H9 (cell line): ENCODE data around the gene SMARCAL1. TPM values are rescaled to one million over a fixed set of nuclear protein-coding genes. Genes with fewer than 3 reads are reported as not detected.

ENCODE experiments used
- DNase-seq: peaks from one replicate; pipeline ENCODE4 v3.0.0-alpha.2; 2017
- H2AFZ ChIP-seq: one replicate; pipeline ENCODE4 v1.6.1; 2013; ENCODE audit warnings: mild to moderate bottlenecking, low read length, control low read depth, moderate library complexity
- H2AK5ac ChIP-seq: 2 replicates; pipeline ENCODE4 v1.6.1; 2013; ENCODE audit warnings: low read length, control low read depth, mixed read lengths; ENCODE audit not compliant: insufficient read length
- H2BK120ac ChIP-seq: one replicate; pipeline ENCODE4 v1.6.1; 2013; ENCODE audit warnings: low read depth, mild to moderate bottlenecking, low read length, control low read depth, inconsistent platforms; ENCODE audit not compliant: poor library complexity, severe bottlenecking
- H2BK12ac ChIP-seq: 2 replicates; pipeline ENCODE4 v1.6.1; 2013; ENCODE audit warnings: low read length, control low read depth, mixed read lengths, low read depth; ENCODE audit not compliant: insufficient read length
- H2BK15ac ChIP-seq: 2 replicates; pipeline ENCODE4 v1.6.1; 2013; ENCODE audit warnings: low read depth, low read length, control low read depth
- H2BK20ac ChIP-seq: one replicate; pipeline ENCODE4 v1.6.1; 2013; ENCODE audit warnings: low read depth, mild to moderate bottlenecking, low read length, control low read depth, inconsistent platforms; ENCODE audit not compliant: poor library complexity, severe bottlenecking
- H2BK5ac ChIP-seq: 2 replicates; pipeline ENCODE4 v1.6.1; 2013; ENCODE audit warnings: low read length, control low read depth, mixed read lengths; ENCODE audit not compliant: insufficient read length
- H3K14ac ChIP-seq: 2 replicates; pipeline ENCODE4 v1.6.1; 2013; ENCODE audit warnings: low read length, control low read depth; ENCODE audit not compliant: insufficient read depth
- H3K18ac ChIP-seq: 2 replicates; pipeline ENCODE4 v1.6.1; 2013; ENCODE audit warnings: low read depth, mild to moderate bottlenecking, mixed read lengths, low read length, control low read depth; ENCODE audit not compliant: insufficient read length
- H3K23ac ChIP-seq: 2 replicates; pipeline ENCODE4 v1.6.1; 2013; ENCODE audit warnings: low read length, control low read depth, mixed read lengths, low read depth; ENCODE audit not compliant: insufficient read length
- H3K23me2 ChIP-seq: 2 replicates; pipeline ENCODE4 v1.6.1; 2013; ENCODE audit warnings: low read depth, mild to moderate bottlenecking, mixed read lengths, low read length, control low read depth; ENCODE audit not compliant: insufficient read length, poor library complexity, severe bottlenecking
- H3K27ac ChIP-seq: 2 replicates; pipeline ENCODE4 v1.5.1; 2013; ENCODE audit warnings: low read length, control low read depth, mixed read lengths, low read depth; ENCODE audit not compliant: insufficient read length
- H3K27me3 ChIP-seq: 2 replicates; pipeline ENCODE4 v1.6.1; 2013; ENCODE audit warnings: low read length, control low read depth, inconsistent platforms; ENCODE audit not compliant: insufficient read depth
- H3K4ac ChIP-seq: 2 replicates; pipeline ENCODE4 v1.6.1; 2013; ENCODE audit warnings: low read depth, mild to moderate bottlenecking, control low read depth, inconsistent platforms, low read length, moderate library complexity
- H3K4me1 ChIP-seq: 2 replicates; pipeline ENCODE4 v1.6.1; 2013; ENCODE audit warnings: low read length, control low read depth, inconsistent platforms; ENCODE audit not compliant: insufficient read depth
- H3K4me2 ChIP-seq: 2 replicates; pipeline ENCODE4 v1.6.1; 2013; ENCODE audit warnings: low read length, control low read depth, mixed read lengths; ENCODE audit not compliant: insufficient read length, insufficient read depth
- H3K56ac ChIP-seq: 2 replicates; pipeline ENCODE4 v1.6.1; 2013; ENCODE audit warnings: low read depth, mild to moderate bottlenecking, mixed read lengths, low read length, control low read depth; ENCODE audit not compliant: insufficient read length
- H3K79me1 ChIP-seq: 2 replicates; pipeline ENCODE4 v1.6.1; 2013; ENCODE audit warnings: low read depth, mild to moderate bottlenecking, moderate library complexity, low read length, control low read depth, inconsistent platforms; ENCODE audit not compliant: insufficient read depth, poor library complexity, severe bottlenecking
- H3K79me2 ChIP-seq: 2 replicates; pipeline ENCODE4 v1.6.1; 2013; ENCODE audit warnings: low read length, control low read depth, inconsistent platforms; ENCODE audit not compliant: insufficient read depth
- H3K9ac ChIP-seq: 2 replicates; pipeline ENCODE4 v1.6.1; 2013; ENCODE audit warnings: low read length, control low read depth, mixed read lengths; ENCODE audit not compliant: insufficient read length; ENCODE audit errors: extremely low read depth
- H3K9me3 ChIP-seq: one replicate; pipeline ENCODE4 v1.6.1; 2013; ENCODE audit warnings: low read depth, low read length, inconsistent platforms; ENCODE audit not compliant: control insufficient read depth
- H3T11ph ChIP-seq: one replicate; pipeline ENCODE4 v1.6.1; 2013; ENCODE audit warnings: mild to moderate bottlenecking, low read length, control low read depth, inconsistent platforms
- H4K20me1 ChIP-seq: one replicate; pipeline ENCODE4 v1.6.1; 2013; ENCODE audit not compliant: control insufficient read depth, insufficient read length, insufficient read depth
- H4K5ac ChIP-seq: 2 replicates; pipeline ENCODE4 v1.6.1; 2013; ENCODE audit warnings: low read depth, mild to moderate bottlenecking, mixed read lengths, low read length, control low read depth; ENCODE audit not compliant: insufficient read length
- H4K8ac ChIP-seq: replicated peaks from 2 replicates; pipeline ENCODE4 v1.6.1; 2013; ENCODE audit warnings: low read length, control low read depth, mixed read lengths, low read depth; ENCODE audit not compliant: insufficient read length
- H4K91ac ChIP-seq: 2 replicates; pipeline ENCODE4 v1.6.1; 2013; ENCODE audit warnings: low read depth, mild to moderate bottlenecking, moderate library complexity, mixed read lengths, low read length, control low read depth; ENCODE audit not compliant: insufficient read length
- H3K27ac Mint-ChIP-seq, 3 experiments: 2 replicates in 2 of 3; 3 replicates in 1 of 3; pipeline ENCODE4 v1.8.0; 2020 to 2021; ENCODE audit warnings: mixed read lengths in 3 of 3, mild to moderate bottlenecking in 1 of 3, moderate library complexity in 1 of 3
- H3K27me3 Mint-ChIP-seq: 2 replicates; pipeline ENCODE4 v1.8.0; 2021; ENCODE audit warnings: low read depth, mild to moderate bottlenecking, moderate library complexity, mixed read lengths
- H3K36me3 Mint-ChIP-seq, 3 experiments: 2 replicates in 2 of 3; 3 replicates in 1 of 3; pipeline ENCODE4 v1.8.0; 2020 to 2021; ENCODE audit warnings: low read depth in 3 of 3, mixed read lengths in 3 of 3; ENCODE audit not compliant: insufficient read depth in 1 of 3
- H3K4me1 Mint-ChIP-seq, 2 experiments: 2 replicates each; pipeline ENCODE4 v1.8.0; 2020; ENCODE audit warnings: mixed read lengths in 2 of 2
- H3K4me3 Mint-ChIP-seq, 2 experiments: 2 replicates in 1 of 2; 3 replicates in 1 of 2; pipeline ENCODE4 v1.8.0; 2020 to 2021; ENCODE audit warnings: mild to moderate bottlenecking in 2 of 2, mixed read lengths in 2 of 2, moderate library complexity in 1 of 2
- H3K9me3 Mint-ChIP-seq, 2 experiments: 2 replicates in 1 of 2; 3 replicates in 1 of 2; pipeline ENCODE4 v1.8.0; 2020; ENCODE audit warnings: mild to moderate bottlenecking in 2 of 2, mixed read lengths in 2 of 2, moderate library complexity in 1 of 2
- WGBS: extraction: QIAGEN DNeasy Blood & Tissue Kit; methylation state at CpG from one replicate; pipeline ENCODE4 v1.1.7; 2013; ENCODE audit warnings: missing lambda C conversion rate, low lambda C conversion rate, mixed read lengths; ENCODE audit not compliant: insufficient read length; ENCODE audit errors: extremely low coverage; 5-methylcytosine and 5-hydroxymethylcytosine counted together
- total RNA-seq: library from RNA; stranded (reverse); gene quantifications from 2 replicates; pipeline ENCODE4 v1.2.1, GENCODE V29; 2021
- TF ChIP-seq, protein P1 (sequence below): fragments of 200-600 bp; sonication (generic); conservative IDR thresholded peaks from 3 replicates; pipeline ENCODE4 v1.8.0; 2021; ENCODE audit warnings: antibody characterized with exemption, mild to moderate bottlenecking

SMARCAL1 gene
- total RNA-seq, 1 experiment from 2014 or later: 16.5 TPM

DNA sequence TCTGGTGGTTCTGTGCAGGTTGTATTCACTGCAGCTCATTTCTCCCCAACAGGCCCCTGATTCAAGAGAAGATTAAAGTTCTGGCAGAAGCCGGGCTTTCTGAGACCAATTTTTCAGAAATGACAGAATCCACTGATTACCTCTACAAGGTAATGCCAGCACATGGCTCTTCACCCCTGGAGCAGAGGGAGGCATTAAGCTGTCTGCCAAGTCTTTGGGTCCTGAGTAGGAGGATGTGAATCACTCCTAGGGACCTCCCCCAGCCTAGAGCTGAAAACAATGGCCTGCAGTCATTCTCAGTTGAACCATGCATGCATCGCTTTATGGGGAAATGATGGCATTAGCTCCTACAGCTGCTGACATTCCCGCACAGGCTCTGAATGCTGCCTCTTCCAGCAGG is 65.9 kb downstream of the SMARCAL1 start:
- TF ChIP-seq, protein P1, sequence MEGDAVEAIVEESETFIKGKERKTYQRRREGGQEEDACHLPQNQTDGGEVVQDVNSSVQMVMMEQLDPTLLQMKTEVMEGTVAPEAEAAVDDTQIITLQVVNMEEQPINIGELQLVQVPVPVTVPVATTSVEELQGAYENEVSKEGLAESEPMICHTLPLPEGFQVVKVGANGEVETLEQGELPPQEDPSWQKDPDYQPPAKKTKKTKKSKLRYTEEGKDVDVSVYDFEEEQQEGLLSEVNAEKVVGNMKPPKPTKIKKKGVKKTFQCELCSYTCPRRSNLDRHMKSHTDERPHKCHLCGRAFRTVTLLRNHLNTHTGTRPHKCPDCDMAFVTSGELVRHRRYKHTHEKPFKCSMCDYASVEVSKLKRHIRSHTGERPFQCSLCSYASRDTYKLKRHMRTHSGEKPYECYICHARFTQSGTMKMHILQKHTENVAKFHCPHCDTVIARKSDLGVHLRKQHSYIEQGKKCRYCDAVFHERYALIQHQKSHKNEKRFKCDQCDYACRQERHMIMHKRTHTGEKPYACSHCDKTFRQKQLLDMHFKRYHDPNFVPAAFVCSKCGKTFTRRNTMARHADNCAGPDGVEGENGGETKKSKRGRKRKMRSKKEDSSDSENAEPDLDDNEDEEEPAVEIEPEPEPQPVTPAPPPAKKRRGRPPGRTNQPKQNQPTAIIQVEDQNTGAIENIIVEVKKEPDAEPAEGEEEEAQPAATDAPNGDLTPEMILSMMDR: no peak
- Histone ChIP-seq H2BK20ac (no peak overlapping the region), H3K14ac (no peak overlapping the region), H2AK5ac (no peak overlapping the region), H3K4ac (no peak overlapping the region), H3K79me1 (no peaks in the 10 kb centered on the region), H3K18ac (no peak overlapping the region), H3K27ac (no peak overlapping the region), H3K27me3 (no peaks in the 10 kb centered on the region), H3K9me3 (no peaks in the 10 kb centered on the region), H3K9ac (no peak overlapping the region), H4K8ac (no peak overlapping the region), H3K56ac (no peak overlapping the region), H3K4me1 (0 out of 2 replicates have a peak, but pooled peaks cover 4% of the 10 kb centered on the region), H3K4me2 (no peak overlapping the region), H2AFZ (no peak overlapping the region), H3K23me2 (no peaks in the 10 kb centered on the region), H3K23ac (no peak overlapping the region), H2BK5ac (no peak overlapping the region), H2BK12ac (no peak overlapping the region), H4K5ac (no peak overlapping the region), H2BK120ac (no peak overlapping the region), H4K20me1 (no peaks in the 10 kb centered on the region), H3K79me2 (no peaks in the 10 kb centered on the region), H4K91ac (no peak overlapping the region), H3T11ph (no peak overlapping the region), H2BK15ac (no peak overlapping the region)
- no CpG with 5 or more reads among the region's 3 CpGs for WGBS
- peaks cover 0 to 25% (median 16%) of the 10 kb centered on the region in 3 experiments; a peak in 5 of 7 replicates for H3K36me3 Mint-ChIP-seq
- H3K9me3 Mint-ChIP-seq: no peaks in the 10 kb centered on the region
- peaks cover 5 to 6% of the 10 kb centered on the region in 2 experiments; a peak in 3 of 4 replicates for H3K4me1 Mint-ChIP-seq
- DNase-seq: no peak
- no peak overlapping the region for H3K4me3 Mint-ChIP-seq
- H3K27me3 Mint-ChIP-seq: no peaks in the 10 kb centered on the region
- peak overlapping the region in 1 of 3 experiments; percentile 49; a peak in 2 of 7 replicates for H3K27ac Mint-ChIP-seq
